IPS-NIHi7 (cell line): ENCODE data around the gene EPSTI1.
A peak's percentile ranks its signal among the peaks of the same experiment; 100 is the strongest.
"Not testable (repeated sequence)": the region's sequence is repeated elsewhere in the genome, so short reads cannot be mapped to it uniquely, and the experiment has no call there.

ENCODE experiments used
- DNase-seq: peaks from one replicate; pipeline ENCODE4 v3.0.0; 2012; ENCODE audit warnings: mixed read lengths; ENCODE audit errors: extremely low spot score

Gene EPSTI1, protein sequence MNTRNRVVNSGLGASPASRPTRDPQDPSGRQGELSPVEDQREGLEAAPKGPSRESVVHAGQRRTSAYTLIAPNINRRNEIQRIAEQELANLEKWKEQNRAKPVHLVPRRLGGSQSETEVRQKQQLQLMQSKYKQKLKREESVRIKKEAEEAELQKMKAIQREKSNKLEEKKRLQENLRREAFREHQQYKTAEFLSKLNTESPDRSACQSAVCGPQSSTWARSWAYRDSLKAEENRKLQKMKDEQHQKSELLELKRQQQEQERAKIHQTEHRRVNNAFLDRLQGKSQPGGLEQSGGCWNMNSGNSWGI

DNA sequence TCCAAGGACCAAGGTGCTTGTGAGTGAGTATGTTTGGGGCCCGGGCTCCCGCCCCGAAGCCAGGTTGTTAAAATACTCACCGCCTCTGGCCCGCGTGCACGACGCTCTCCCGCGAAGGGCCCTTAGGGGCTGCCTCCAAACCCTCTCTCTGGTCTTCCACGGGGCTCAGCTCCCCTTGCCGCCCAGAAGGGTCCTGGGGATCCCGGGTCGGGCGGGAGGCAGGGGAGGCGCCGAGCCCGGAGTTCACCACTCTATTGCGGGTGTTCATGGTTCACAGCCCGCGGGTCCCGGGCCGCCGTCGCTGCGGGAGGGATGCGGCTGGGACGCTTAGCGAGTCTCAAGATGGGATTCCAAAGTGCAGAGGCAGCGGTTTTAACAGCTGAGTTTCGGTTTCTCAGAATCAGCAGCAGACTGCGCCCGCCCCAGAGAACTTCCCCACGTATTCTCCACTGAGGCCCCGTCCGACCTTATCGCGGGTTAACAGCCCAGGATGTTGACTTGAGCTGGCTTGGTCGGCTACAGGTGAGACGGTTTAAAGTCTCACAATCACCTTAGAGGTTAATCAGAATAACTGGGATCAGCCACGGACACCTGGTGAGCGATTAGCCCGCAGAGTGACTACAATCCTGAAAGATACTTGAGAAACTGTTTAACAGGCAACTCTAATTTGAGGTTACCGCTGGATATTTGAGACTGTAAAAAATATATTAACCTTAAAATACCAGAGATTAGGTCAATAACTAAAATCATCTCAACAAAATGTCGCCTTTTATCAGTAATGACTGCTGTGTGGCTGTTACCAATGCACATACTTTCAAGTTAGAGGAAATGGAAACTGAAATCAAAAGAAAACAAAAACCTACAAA is at the start of gene EPSTI1:
TSS of gene EPSTI1 (minus strand) at position 344 of the 866 bp plus-strand sequence. CDS start at position 268, 76 bp downstream.
- peak; percentile 59 for DNase-seq

- no peak for DNase-seq
These were observed 49.4 kb upstream of the EPSTI1 start for GRCh38 chr13:43041369-43041921.

DNA sequence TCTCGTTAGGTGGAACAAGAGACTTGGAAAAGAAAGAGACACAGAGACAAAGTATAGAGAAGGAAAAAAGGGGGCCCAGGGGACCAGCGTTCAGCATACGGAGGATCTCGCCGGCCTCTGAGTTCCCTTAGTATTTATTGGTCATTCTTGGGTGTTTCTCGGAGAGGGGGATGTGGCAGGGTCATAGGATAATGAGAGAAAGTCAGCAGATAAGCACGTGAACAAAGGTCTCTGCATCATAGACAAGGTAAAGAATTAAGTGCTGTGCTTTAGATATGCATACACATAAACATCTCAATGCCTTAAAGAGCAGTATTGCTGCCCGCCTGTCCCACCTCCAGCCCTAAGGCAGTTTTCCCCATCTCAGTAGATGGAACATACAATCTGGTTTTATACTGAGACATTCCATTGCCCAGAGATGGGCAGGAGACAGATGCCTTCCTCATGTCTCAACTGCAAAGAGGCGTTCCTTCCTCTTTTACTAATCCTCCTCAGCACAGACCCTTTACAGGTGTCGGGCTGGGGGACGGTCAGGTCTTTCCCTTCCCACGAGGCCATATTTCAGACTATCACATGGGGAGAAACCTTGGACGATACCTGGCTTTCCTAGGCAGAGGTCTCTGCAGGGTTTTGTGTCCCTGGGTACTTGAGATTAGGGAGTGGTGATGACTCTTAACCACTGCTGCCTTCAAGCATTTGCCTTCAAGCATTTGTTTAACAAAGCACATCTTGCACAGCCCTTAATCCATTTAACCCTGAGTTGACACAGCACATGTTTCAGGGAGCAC is 48.7 kb upstream of the EPSTI1 start:
- DNase-seq, result not testable (repeated sequence)

- DNase-seq, result no peak
These were observed 47.9 kb upstream of the EPSTI1 start for GRCh38 chr13:43039966-43040365.

GRCh38 chr13:43036351-43037250 is 44.6 kb upstream of the EPSTI1 start:
- DNase-seq, result no peak

DNA sequence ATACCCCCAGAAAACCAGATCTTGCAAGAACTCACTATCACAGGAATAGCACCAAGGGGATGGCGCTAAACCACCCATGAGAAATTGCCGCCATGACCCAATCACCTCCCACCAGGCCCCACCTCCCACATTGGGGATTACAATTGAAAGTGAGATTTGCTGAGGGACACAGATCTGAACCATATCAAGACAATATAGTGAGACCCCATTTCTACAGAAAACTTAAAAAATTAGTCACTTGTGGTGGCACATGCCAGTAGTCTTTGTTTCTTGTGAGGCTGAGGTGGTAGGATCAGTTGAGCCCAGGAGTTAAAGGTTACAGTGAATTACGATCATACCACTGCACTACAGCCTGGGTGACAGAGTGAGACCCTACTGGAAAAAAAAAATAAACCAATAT is 41.0 kb upstream of the EPSTI1 start:
- DNase-seq, result no peak

DNA sequence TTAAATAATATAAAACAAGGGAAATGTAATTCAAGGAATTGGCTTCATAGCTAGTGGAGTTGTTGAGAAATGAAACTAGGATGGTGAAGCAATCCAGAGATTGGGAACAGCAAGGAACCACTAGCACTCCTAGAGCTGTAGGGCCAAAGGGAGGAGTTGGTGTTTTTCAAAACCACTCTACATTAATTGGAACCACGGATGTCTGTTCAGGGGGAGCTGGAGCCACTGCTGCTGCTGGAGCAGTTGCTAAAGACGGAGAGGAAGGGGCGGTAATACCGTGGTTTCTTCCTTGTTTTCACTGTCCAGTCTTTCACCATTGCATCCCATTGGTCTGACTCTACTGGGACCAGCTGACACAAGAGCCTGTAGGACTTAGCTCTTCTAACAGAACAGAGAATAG is 39.8 kb upstream of the EPSTI1 start:
- DNase-seq, result no peak

- DNase-seq, result no peak
These were observed 38.5 kb upstream of the EPSTI1 start for GRCh38 chr13:43030548-43030947.

DNA sequence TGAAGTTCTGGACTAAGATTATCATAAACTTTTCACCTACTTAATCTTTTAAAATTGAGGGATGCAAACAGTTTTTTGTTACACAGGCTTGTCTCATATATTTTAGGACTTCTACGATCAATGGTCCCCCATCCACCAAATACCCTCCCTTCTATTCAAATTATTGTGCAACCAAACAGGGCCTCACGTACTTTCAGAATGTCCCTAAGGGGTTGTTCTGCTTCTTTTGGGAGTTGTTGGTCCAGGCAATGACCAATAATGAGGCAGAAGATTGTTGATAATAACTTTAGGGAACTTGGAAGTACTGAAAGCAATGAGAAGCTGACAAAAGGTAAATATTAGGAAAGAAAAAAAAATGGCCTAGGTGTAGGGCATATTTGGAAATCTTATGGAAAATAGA is 34.2 kb upstream of the EPSTI1 start:
- no peak for DNase-seq

GRCh38 chr13:43023289-43023963 is 31.4 kb upstream of the EPSTI1 start, which contains the start of gene DNAJC15:
TSS of gene DNAJC15 (plus strand) at chr13:43023586. CDS start at chr13:43023627, 41 bp downstream.
- DNase-seq, result peak; percentile 83

GRCh38 chr13:43022934-43023288 is 30.9 kb upstream of the EPSTI1 start:
- no peak for DNase-seq

DNA sequence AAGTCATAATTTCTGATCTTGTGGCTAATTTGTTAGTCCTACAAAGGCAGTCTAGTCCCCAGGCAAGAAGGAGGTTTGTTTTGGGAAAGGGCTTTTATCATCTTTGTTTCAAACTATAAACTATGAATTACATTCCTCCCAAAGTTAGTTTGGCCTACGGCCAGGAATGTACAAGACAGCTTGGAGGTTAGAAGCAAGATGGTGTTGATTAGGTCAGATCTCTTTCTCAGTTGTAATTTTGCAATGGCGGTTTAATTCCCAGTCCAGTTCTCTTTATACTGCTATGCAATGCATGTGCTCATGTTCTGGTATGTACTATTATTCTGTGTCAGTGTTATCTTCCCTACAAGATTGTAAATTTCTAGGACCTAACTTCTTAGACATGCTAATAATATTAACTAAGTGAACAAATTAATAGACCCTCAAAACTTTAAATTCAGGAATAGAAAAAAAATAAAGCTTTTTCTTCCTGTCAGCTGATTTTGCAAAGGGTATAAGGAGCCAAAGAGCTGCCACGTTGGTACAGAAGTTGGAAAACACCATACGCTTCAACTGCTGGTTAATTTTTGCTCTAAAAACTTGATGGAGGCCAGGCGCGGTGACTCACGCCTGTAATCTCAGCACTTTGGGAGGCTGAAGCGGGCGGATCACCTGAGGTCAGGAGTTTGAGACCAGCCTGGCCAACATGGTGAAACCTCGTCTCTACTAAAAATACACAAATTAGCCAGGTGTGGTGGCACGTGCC is 30.1 kb upstream of the EPSTI1 start:
- DNase-seq, result no peak

DNA sequence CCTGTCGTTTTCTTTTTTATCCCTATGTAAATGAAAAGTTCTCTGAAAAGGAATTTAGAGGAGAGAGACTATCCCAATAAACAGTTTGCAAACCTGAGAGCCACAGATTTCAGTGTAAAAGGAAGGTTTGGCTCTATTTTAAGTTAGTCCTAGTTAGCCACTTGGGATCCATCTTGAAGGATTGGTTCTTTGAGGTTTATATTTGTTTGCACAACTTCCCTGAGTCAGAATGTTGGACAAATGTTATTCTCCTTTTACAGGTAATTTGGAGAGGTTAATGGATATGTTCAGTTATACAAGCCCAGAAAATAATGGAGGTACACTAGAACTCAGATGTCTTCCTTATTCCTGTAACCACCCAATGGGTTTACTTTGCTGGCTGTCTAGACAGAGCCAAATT is 28.8 kb upstream of the EPSTI1 start:
- no peak for DNase-seq

- no peak for DNase-seq
These were observed 27.8 kb upstream of the EPSTI1 start for GRCh38 chr13:43019811-43020210.

GRCh38 chr13:43016226-43016625 is 24.2 kb upstream of the EPSTI1 start:
- no peak for DNase-seq

DNA sequence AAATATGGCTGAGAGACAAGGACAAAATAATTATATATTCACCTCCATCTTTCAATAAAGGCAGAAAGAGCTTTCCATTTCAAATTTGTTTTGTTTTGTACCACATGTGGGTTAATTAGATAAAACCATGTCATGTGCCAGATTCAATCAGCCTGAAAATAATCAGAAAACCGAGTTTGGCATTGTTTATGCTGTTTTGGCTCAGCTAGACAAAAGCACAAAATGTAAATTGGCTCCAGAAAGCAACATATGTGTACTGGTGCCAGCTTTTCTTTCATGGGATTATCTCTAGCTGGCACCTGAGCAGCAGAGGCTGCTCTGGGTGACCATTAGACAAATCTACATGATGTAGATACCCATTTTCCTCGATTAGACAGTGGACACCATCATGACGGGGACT is 22.1 kb upstream of the EPSTI1 start:
- DNase-seq, result no peak

GRCh38 chr13:43009506-43009905 is 17.5 kb upstream of the EPSTI1 start:
- no peak for DNase-seq

DNA sequence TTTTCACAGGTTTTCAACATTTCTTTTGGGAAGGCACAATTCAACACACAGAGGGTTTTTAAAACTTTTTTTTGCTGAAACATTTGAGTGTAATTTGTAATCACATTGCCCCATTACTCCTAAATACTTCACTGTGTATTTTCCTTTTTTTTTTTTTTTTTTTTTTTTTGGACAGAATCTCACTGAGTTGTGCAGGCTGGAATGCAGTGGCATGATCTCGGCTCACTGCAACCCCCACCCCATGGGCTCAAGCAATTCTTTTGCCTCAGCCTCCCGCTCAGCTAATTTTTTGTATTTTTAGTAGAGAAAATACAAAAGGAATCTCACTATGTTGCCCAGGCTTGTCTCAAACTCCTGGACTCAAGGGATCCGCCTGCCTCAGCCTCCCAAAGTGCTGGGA is 16.6 kb upstream of the EPSTI1 start:
- DNase-seq, result no peak

- DNase-seq, result no peak
These were observed 15.0 kb upstream of the EPSTI1 start for GRCh38 chr13:43006893-43007631.
